BJ (cell line): ENCODE measurements around the gene SKI. TPM values are rescaled to one million over a fixed set of nuclear protein-coding genes. Genes with fewer than 3 reads are reported as not detected.
"Not testable (repeated sequence)": the region's sequence is repeated elsewhere in the genome, so short reads cannot be mapped to it uniquely, and the experiment has no call there.

ENCODE experiments used
- CTCF ChIA-PET: fragments of 350-600 bp; formaldehyde crosslinking; extraction: SDS; loops from one replicate; lab custom pipeline; 2021; ENCODE audit warnings: antibody characterized with exemption, inconsistent platforms; lab: Yijun Ruan, JAX
- POLR2A ChIA-PET: fragments of 300-600 bp; sonication (Branson Sonifier 250); formaldehyde crosslinking; extraction: SDS; loops from one replicate; lab custom pipeline; 2021; ENCODE audit warnings: antibody characterized with exemption; lab: Charles Lee
- DNase-seq: peaks from one replicate; pipeline ENCODE4 v3.0.0-alpha.2; 2011; ENCODE audit warnings: low read depth
- H3K27me3 ChIP-seq: 2 replicates; pipeline ENCODE4 v1.6.0; 2011; ENCODE audit warnings: low read length; ENCODE audit not compliant: control insufficient read depth, insufficient read depth
- H3K36me3 ChIP-seq: 2 replicates; pipeline ENCODE4 v1.5.1; 2011; ENCODE audit warnings: low read length; ENCODE audit not compliant: control insufficient read depth, insufficient read depth
- H3K4me3 ChIP-seq: 2 replicates; pipeline ENCODE4 v1.5.1; 2011; ENCODE audit warnings: low read depth, mild to moderate bottlenecking, control low read depth, low read length
- CTCF ChIP-seq: IDR thresholded peaks from 2 replicates; pipeline ENCODE4 v1.5.1; 2011; ENCODE audit warnings: low read depth, mild to moderate bottlenecking, control low read depth, inconsistent platforms, low read length, moderate library complexity; ENCODE audit not compliant: insufficient read depth
- polyA plus RNA-seq: library from polyadenylated mRNA; depleted of rRNA; stranded (reverse); fragments of >200 nt; gene quantifications from 2 replicates; pipeline ENCODE4 v1.2.3, GENCODE V29; 2011

The SKI gene
- polyA plus RNA-seq, 1 experiment: 5.1 TPM

DNA sequence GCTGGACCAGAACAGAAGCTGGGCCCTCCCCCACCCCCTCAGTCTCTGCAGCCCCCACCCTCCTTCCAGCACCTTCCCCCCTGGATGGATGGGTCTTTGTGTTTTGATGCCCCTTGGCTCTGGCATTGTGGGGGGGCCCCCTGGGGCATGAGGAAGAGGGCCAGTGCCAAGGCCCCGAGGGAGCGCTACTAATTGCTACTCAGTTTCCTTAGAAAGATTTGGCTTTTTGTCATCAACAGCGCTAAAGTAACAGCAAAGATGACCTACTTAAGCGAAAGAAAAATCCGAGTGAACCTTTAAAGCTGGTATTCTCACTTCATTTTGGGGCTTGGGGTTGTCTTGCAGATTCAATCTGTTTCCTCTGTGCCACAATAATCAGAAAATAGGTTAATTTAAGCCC is 63.5 kb downstream of the SKI start:
- Histone ChIP-seq H3K27me3 (no peaks in the 10 kb centered on the region), H3K4me3 (no peak overlapping the region), H3K36me3 (no peaks in the 10 kb centered on the region)
- ChIA-PET CTCF (interaction anchor here (1.1 to 2.9 kb wide), 4 partner anchors 8 to 96 kb away, joined by 3 to 7 read pairs (median 4); partner anchors contain the start of gene FAAP20), POLR2A (interaction anchor here (0.5 kb wide), 1 partner anchor 752 kb away, joined by 6 read pairs; no protein-coding TSS in a partner anchor)
- no peak for TF ChIP-seq CTCF
- no peak for DNase-seq

GRCh38 chr1:2292725-2293450 is 64.8 kb downstream of the SKI start:
- no peak for TF ChIP-seq CTCF
- H3K4me3 ChIP-seq: no peak overlapping the region
- POLR2A ChIA-PET: no interaction called here
- no peaks in the 10 kb centered on the region for H3K27me3 ChIP-seq
- CTCF ChIA-PET: interaction anchor here (0.6 to 1.7 kb wide), 3 partner anchors 19 to 24 kb away, joined by 3 to 5 read pairs (median 4); no protein-coding TSS in a partner anchor
- no peak for DNase-seq
- H3K36me3 ChIP-seq: peaks cover 2% of the 10 kb centered on the region

- Histone ChIP-seq H3K36me3 (peaks cover 4% of the 10 kb centered on the region), H3K27me3 (no peaks in the 10 kb centered on the region), H3K4me3 (no peak overlapping the region)
- no peak for TF ChIP-seq CTCF
- DNase-seq: no peak
- POLR2A ChIA-PET: no interaction called here
- CTCF ChIA-PET: interaction anchor here (1.1 to 1.7 kb wide), 2 partner anchors 21 to 88 kb away, joined by 3 to 4 read pairs; no protein-coding TSS in a partner anchor
Measured at GRCh38 chr1:2294033-2294724, 66.1 kb downstream of the SKI start.

GRCh38 chr1:2294725-2295078 is 66.6 kb downstream of the SKI start:
- H3K4me3 ChIP-seq: no peak overlapping the region
- no peak for DNase-seq
- no peak for TF ChIP-seq CTCF
- CTCF ChIA-PET: interaction anchor here (1.1 to 1.7 kb wide), 2 partner anchors 21 to 87 kb away, joined by 3 to 4 read pairs; no protein-coding TSS in a partner anchor
- H3K36me3 ChIP-seq: peaks cover 4% of the 10 kb centered on the region
- POLR2A ChIA-PET: no interaction called here
- H3K27me3 ChIP-seq: no peaks in the 10 kb centered on the region

DNA sequence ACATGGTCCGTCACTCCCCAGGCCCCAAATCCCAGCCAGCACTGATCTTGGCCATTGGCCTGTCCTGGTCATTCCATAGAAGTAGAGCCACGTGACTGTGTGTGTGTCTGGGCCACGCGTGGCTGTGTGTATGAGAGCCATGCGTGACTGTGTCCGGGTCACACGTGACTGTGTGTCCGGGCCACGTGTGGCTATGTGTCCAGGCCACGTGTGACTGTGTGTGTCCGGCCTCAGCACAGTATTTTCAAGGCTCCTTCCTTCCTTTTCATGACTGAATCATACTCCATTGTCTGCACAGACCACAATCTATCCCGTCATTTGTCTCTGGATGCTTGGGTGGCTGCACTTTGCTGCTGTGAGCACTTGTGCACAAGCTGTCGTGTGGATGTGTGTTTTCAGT is 67.4 kb downstream of the SKI start:
- ChIA-PET CTCF (interaction anchor here (0.7 to 1.1 kb wide), 2 partner anchors 12 to 16 kb away, joined by 3 read pairs; no protein-coding TSS in a partner anchor), POLR2A (interaction anchor here (0.7 kb wide), 1 partner anchor 81 kb away, joined by 5 read pairs; no protein-coding TSS in a partner anchor)
- no peak for DNase-seq
- Histone ChIP-seq H3K4me3 (no peak overlapping the region), H3K27me3 (no peaks in the 10 kb centered on the region), H3K36me3 (peaks cover 4% of the 10 kb centered on the region)
- no peak for TF ChIP-seq CTCF

DNA sequence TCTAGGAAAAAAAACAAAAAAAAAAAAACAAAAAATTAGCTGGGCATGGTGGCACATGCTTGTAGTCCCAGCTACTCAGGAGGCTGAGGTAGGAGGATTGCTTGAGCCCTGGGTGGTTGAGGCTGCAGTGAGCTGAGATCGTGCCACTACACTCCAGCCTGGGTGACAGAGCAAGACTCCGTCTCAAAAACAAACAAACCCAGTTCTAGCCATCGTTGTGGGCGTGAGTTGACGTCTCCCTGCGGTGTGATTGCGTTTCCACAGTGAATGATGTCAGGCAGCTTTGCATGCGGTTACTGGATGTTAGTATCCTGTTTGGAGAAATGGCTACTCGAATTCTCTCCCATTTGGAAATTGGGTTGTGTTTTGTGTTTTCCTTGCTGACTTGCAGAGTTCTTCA is 68.1 kb downstream of the SKI start:
- DNase-seq, H3K4me3 ChIP-seq, H3K36me3 ChIP-seq, H3K27me3 ChIP-seq: not testable (repeated sequence)
- ChIA-PET CTCF (interaction anchor here (0.7 to 1.1 kb wide), 2 partner anchors 11 to 16 kb away, joined by 3 read pairs; no protein-coding TSS in a partner anchor), POLR2A (interaction anchor here (0.7 kb wide), 1 partner anchor 82 kb away, joined by 5 read pairs; no protein-coding TSS in a partner anchor)
